Dedifferentiated amniotic fluid mesenchymal stem cell (primary cell): Measurements from ENCODE around the gene CACNA2D2.

Experiments used
- DNase-seq: peaks from one replicate; pipeline ENCODE4 v3.0.0-alpha.2; 2016; ENCODE audit errors: extremely low spot score

Gene CACNA2D2

DNA sequence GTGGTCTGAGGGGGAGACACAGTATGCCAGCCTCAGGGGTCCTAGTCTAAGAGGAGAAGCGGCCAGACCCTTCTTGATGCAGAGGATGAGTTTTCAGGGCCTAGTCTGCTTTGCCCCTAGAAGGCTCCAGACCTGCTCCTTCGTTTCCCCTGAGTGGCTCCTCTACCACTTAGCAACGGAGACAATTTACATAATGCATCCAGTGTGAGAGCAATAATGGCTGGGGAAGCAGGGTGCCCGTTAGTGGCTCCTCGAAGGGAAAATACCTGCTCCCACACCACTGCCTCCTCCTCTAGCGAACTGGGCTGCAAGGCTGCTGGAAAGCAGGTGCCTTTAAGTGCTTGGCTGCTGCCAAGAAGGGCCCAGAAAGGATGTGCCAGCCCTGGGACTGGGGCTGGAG is 38.9 kb downstream of the CACNA2D2 start:
- no peak for DNase-seq

DNA sequence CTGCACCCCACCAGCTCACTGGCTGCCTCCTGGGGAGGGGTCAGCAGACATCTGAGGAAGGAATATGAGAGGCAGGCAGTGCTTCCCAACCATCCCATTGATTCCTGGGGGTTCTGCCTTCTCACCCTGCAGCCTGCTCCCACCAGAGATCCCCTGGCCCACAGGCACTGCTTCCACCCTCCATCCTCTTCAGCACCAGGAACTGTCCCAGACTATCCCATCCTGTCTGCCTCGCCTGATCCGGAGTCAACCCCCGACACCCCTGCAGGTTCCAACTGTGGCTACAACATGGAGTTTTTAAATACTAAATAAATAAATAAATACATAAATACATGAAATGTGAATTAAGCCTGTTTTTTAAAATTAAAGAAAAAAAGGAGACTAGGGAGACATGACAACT is 43.6 kb downstream of the CACNA2D2 start:
- DNase-seq: no peak

DNA sequence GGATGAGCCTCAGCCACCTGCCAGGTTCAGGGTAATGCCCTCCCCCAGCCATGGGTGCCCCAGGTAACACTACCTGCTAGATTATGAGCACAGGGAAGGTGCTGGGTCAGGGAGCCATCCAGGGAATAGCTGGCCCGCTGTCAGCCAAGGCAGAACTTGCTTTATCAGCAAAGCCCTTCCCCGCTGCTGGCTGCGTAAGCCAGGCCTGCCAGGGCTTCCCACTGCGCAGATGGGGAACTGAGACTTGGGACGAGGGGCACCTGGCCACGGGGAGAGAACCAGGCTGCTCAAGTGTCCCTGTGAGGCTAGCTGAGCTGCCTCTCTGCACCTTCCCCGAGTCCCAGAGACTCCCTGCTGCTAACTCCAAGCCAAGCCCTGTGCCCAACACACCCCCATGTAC is 45.4 kb downstream of the CACNA2D2 start:
- no peak for DNase-seq

DNA sequence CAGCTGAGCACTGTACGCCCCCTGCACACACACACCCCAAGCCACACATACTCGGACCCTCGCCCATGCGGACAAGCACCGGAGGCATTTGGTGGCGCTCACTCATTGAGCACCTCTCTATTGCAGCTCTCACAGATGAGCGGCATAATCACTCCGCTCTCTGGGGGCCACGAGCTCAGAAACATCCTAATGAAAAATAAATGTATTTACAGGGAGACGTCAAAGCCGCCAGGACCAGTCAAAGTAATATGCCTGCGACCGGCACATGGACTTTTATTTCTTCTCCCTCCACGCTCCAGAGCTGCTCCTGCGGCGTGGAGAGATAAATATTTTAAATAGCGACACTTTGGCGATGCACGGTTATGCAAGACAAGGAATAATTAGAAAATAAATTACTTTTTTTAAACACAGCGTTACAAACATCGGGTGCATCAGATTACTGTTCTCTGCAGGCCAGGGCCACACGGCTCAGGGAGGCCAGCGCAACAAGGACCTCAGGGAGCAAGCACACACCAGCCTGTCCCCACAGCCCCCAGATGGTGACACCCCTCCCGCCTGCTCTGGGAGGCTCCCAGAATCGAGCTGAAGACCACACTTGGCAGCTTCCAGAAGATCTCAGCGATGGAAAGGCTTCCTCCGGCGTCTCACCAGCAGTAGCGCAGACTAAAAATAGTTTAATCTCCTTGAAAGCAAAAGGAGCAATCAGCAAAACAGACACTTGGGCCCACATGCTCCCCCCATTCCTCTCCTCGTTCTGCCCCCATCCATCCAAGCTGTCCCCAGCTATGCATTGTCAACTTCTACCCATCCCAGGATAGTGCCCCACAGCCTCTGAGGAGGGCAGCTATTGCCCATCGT is 48.0 kb downstream of the CACNA2D2 start:
- DNase-seq: no peak

DNA sequence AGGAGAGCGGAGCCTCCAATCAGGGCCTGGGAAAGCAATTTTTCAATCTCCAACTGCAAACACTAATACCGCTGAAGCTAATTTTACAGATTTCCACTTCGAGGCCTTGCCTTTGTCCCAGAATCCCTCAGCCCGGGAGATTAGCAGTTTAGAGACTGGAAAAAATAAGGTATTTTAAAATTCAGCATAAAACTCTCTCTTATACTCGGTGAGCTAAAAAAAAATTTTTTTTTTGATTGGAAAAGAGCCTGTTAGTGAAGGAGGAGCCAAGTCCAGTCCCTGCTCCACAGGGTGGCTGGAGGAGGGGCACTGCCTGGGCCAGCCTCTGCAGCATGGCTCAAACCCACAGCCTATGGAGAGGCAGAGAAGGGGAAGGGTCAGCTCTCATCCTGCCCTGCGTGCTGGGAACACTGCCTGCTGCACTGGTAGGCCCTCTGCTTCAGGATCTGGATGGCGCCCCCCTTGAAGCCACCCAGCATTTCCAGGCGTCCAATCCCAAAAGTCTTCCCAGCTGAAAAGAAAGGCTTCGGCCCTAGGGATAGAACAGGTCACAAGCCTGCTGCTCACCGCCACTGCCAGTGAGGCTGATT is 48.9 kb downstream of the CACNA2D2 start:
- no peak for DNase-seq

DNA sequence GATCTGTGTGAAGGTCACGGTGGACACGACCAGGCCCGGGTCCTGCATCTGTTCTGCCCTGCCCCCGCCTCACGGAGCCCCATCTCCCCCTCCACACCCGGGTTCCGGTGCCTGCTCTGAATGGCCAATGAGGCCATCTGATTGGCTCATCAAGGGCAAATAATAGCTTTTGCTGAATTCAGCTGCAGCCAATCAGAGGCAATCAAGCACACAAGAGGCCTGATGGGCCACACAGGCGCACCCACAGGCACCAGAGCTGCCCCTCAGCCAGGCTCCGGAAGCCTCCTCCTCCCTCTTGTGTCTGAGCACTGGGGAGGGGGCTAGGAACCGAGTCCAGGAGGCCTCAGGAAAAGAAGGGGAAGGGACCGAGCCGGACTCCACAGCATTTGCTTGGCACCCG is 49.5 kb downstream of the CACNA2D2 start:
- DNase-seq: no peak

DNA sequence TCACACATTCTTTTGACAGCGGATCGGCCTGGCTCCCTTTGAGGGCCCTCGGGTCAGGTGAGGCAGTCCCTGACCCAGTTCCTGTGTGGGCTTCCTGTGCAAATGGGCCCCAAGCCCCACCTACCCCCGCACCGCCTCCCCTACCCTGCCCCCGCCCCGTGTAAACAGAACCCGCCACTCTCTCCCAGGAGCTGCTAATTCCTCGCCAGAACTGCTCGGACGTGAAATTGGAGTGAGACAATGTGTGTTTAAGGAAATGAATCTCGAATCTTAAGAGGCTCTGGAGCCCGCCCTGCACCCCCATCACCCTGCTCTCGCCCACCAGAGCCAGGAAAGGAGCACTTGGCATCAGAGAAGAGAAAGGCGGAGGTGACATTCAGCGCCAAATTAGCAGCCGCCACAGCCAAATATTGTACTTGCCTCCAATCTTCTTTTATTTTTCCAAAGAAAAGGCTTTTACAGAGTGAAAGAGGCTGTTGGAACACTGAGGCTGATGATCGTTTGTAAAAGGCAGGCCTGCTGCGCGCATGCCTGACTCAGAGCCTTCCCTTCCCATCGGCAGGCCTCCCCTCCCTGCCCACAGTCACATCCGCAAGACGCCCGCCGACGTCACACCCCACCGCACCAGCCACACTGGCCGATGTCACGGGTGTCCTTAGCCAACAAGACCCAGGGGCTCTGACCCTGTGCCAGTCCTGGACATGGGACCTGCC is 53.1 kb downstream of the CACNA2D2 start:
- no peak for DNase-seq

DNA sequence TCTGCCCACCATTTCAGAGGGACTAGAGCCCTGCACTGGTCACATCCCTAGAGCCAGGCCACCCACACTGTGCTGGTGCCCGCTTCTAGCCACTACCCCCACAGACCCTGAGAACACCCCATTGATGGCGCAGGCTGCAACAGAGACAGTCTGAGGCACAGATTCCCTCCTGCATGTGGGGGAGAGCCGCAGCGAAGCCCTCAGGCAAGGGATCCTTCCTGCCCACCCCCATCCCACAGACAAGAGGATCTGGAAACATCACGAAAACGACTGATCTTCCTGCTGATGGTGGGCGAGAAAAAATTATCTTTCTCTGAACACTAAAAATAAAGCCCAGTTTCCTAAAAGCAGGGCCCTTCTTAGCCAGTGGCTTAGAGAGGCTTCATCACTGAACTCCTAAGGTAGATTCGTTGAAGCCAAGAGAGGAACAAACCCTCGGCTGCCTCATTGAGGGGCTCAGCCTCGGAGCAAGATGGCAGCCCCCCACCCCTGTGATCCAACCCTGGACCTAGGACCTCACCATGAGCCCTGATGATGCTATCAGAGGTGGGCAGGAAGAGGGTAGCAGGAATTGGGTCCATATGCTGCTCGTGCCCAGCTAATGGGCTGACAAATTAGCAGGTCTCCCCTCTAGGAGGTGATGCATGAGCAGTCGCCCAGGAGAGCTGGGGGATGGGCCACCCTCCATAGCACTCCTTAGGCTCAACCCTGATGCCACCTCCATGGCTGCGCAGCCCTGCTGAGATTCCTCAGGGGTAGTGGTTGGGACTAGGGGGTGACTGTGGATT is 54.5 kb downstream of the CACNA2D2 start:
- no peak for DNase-seq

DNA sequence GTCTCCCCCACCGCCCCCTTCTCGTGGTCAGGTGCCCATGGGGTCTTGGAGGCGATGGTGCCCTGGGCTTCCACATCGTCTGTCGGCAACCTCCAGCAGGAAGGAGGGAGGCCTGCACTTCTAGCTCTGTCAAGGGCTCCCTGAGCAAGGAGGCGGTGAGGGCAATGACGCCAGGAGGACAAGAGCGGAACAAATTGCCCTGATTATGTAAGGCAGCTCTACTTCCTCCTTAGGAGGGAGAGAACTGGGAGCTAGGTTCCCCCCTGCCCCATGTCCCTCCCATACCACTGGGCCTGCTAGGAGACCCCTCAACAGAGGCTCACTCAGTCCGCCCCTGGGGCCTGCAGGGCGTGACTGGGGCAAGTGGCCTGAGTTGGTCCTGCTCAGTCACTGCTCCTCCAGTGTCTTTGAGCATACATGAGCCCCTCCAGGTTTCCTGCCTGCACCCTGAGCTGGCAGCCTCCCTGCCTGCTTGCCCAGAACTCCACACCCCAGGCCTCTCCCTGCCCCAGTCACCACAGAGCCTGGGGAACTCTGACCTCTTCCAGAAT is 56.1 kb downstream of the CACNA2D2 start:
- no peak for DNase-seq

DNA sequence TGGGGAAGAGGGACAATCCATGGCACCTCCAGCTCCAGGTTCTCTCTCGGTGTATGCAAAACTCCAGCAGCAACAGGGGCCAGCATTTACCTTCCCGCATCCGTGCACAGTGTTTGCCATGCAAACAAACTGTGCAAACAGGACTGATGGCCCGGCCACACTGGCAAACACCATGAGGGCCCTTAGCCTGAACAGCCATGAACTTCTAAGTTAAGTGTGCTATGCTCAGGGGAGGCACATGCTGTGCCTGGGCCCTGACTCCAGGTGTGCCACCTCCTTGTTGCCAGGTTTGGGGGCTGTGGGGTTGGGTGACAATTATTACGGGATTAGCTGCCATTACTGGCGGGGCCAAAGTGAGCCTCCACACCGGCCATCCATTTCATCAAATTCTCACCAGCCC is 57.5 kb downstream of the CACNA2D2 start:
- DNase-seq: no peak

DNA sequence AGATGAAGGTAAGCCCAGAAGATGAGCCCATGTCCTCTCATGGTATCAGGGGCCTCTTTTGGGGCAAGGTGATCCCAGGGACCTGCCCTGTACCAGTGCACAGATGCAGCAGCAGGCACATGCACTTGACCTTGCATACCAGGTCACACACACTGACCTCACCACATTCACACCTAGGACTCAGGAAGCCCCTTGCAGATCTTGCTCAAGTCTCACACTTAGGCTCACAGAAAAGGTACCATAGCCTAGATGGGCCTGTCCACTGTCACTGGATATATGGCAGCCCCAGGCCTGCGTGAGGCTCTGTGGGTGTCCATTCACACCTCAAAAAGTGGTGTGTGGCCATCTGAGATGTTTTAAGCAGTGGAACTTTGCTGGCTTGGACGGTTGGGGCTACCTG is 58.7 kb downstream of the CACNA2D2 start:
- DNase-seq: no peak

DNA sequence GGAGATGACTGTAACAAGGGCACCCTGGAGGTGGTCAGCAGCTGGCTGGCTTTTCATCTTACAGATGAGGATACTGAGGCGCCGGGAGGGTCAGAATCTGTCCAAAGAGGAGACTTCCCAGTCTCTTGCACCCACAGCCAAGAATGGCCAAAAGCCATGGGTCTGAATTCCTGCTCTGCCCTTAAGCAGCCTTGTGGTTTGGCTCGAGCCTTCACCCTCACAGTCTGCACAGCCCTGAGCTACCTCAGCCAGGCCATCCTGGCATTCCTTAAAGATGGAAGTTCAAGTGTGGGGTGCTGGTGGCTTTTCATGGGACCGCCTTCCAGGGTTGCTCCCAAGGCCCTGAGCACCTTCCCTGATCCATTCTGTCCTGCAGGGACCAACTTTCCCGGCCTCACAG is 59.2 kb downstream of the CACNA2D2 start:
- DNase-seq: no peak

DNA sequence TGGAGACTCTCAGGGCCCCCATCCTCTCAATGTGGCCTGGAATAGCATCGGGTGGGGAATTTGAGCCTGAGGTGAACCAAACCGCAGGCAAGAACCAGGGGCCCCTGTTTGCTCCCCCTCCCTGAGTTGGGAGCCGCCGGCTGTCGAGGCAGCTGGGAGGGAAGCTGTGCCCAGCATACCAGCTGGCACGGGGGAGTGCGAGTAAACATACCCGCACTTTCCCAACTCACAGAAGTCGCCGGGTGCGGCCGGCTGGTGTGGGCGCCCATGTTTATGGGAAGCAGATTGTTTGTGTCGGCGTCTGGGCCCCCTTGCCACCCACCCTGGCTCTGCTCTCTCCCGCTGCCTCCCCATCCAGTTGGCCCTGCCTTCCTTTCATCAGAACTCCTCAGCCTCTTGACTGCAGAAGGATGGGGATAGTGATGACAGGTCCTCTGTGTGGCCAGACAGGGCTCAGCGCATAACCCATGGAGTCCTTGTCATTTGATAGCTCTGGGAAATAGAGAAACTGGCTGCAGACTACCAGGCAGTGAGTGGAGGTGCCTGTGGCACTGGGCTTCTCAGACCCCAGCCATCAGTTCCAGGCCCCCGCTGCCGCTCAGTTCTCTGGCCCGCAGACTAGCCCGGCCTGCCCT is 60.4 kb downstream of the CACNA2D2 start:
- DNase-seq: no peak

DNA sequence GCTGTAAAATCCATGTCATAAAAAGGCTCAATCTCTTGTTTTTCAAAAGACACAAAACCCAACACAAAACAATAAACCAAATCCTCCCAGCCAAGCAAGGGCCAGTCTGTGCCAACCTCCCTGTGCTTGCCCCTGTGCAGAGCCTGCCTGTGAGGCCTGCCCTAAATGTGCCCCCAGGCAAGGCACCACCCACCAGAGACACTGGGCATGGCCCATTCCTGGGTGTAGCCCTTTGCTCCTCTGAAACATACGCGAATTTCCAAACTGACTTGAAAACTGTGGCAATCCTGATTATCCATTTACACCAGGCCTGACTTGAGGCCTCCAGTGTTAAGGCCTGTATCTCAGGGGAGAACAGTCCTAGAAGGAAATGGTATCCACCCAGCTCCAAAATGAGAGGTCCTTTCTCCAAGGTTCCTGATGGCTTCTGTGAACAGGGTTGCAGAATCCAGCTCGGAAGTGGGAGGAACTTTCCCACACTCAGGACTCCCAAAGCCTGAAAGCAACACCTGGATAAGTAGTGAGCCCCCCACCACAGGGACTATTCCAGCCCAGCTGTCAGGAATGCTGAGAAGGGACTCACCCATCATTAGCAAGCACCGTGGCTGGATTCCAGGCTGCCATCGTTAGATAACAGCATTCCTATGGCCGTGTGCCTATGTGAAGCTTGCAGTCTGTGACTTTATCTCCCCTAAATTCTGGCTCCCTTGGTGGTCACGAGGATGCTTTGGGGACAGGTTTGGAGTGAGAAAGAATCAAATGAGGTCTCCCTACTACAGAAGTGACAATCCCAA is 61.8 kb downstream of the CACNA2D2 start:
- DNase-seq: no peak

DNA sequence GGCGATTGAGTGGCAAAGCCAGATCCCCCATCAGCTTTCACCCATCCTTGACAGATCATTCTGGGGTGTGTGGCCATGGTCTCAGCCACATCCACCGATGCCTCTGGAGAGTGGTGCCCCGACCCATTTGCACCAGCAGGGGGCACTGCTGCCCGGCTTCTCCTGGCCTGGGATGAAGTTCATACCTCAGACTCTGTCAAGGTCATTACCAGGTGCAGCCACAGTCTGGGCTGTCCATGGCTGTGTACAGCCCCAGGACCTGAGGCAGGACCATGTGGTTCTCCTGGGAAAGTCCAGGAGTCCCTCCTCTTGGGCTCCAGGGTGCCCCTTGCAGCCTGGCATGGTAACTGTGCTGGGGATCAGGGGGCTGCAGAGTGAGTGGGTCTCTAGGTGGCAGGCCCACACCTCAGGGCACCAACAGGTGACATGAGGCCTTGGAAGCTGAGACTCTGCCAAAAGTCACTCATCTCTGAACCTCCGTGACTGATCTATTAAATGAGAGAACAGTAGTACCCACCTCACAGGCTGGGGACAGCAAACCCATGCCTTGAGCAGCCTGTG is 67.2 kb downstream of the CACNA2D2 start:
- no peak for DNase-seq

DNA sequence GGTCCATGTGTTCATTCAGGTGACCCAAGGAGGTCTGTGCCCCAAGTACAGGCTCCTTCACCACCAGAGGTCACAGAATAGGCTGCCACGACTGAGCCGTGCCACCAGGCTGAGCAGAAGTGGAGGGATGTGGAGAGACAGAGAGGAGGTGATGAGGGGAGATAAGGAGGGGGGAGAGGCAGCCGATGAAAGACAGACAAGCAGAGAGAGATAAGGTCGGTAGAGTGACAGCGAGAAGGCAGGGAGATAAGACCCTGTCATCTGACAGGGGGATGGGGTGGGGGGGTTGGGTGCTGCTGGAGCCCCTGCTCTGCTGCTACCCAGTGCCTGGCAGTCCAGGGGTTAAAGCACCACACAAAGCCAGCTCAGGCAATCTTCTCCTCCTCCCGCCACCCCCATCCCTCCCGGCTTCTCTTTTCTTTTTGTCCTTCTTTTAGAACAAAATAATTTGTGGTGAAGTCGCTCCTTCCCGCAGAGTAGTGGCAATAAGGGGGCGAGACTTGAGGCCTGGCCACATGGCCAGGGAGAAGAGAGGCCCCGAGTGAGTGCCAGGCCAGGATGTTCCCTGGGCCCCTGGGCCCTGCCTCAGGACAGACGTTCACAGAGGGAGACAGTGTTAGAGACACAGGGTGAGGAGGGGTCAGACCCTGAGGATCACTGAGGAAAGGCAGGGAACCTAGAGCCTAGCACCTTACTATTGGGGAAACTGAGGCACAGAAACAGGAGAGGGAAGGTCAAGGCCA is 67.9 kb downstream of the CACNA2D2 start:
- no peak for DNase-seq

DNA sequence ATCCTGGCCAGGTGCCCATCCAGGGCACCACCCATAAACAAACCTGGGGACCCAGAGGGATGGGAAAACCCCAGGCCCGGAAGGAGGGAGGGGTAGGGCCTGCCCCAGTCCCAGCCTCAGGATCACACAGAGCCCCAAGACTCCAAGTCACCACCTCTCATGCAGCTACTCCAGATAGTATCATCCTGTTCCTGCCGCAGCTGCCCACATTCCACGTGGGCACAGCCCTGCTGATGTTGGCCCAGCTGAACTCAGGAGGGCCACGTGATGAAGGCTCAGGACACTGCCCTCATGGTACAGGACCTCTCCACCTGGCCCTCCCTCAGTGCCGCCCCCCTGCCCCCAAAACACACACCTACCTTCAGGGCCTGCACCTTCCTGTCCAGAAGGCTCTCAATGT is 69.5 kb downstream of the CACNA2D2 start:
- no peak for DNase-seq

DNA sequence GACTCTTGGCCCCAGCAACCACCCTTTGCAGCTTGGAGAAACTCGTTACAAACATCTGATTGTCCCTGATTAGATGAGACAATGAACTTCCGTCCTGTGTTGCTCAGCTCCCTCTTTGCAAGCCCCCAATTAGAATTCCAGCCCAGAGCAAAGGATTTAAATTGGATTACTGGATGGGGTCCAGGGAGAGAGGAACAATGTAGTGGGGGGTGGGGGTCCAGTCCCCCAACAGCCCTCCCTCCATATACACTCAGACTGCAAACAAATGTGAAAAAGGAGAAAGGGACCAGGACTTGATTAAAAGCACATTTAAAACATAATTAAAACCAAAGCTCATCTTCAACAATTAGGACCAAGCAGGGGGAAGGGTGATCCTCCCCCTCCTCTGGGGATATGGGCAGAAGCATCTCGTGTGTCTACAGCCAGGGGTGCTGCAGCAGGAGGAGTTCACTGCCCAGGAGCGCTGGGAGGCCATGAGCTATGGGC is 72.4 kb downstream of the CACNA2D2 start:
- no peak for DNase-seq

DNA sequence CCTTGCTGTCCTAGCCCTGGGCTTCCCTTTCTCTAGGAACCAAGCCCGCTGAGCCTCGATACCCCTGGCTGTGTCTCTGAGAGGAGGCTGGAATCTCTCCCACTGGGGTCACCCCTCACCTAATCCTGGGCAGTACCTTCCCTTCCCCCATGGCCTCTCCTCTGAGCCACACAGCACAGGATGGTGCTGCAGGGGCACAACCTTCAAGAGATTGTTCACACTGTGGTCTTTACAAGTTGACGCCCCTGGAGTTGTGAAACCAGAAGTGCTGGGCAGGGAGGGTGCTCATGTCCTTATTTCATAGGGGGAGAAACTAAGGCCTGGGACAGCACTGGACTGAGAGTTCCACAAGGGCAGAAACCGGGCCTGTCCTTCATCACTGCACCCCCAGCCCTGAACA is 73.2 kb downstream of the CACNA2D2 start:
- DNase-seq: no peak
